ENCODE data around the gene GPALPP1. TPM values are rescaled to one million over a fixed set of nuclear protein-coding genes. Genes with fewer than 3 reads are reported as not detected.

Gene GPALPP1
- total RNA-seq, 2 donors from 2014 or later, result 16.2 to 25.2 TPM

DNA sequence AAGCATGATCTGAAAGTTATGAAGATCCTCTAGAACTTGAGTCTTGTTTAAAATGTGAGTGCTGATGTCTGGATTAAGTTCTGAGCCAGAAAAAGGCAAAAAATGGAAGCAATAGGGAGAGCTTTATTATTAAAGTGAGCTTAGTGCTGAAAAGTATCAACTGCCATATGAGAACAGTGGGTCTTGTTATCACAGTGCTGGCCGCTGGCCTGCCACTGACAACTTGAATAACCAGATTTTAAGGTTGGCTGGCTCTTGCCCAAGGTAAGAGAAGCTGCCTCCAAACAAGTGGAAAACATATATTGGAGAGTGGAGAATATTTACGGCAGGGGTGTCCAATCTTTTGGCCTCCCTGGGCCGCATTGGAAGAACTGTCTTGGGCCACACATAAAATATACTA, 33.9 kb upstream of the GPALPP1 start:
- DNase-seq (peak; percentile 78 to 92 (median 88)), ATAC-seq (peak; percentile 97)
- Histone ChIP-seq H3K9me3 (no peaks in the 10 kb centered on the region), H3K27me3 (no peaks in the 10 kb centered on the region), H3K4me3 (no peak overlapping the region), H3K4me1 (peaks cover 15% of the 10 kb centered on the region), H3K36me3 (replicated peaks in 1 of 2; ENCODE audit: insufficient read depth in 1 of 2, low read depth in 2 of 2) (peaks cover 0 to 2% of the 10 kb centered on the region in 2 donors), H3K27ac (peak overlapping the region in 3 of 4 donors; percentile 13 to 75 (median 60))
- TF ChIP-seq CTCF (IDR thresholded peaks at IDR 0.05) (no peak), POLR2A (IDR thresholded peaks at IDR 0.05) (no peak)
- intact Hi-C loops (cut with DNase I), result no loop called here
- WGBS, 2 donors, result 13 to 26% methylated on average over 3 of the region's 3 CpGs

GRCh38 chr13:44961997-44962396, 27.3 kb upstream of the GPALPP1 start:
- Histone ChIP-seq H3K27ac (no peak overlapping the region), H3K4me3 (no peak overlapping the region), H3K27me3 (no peaks in the 10 kb centered on the region), H3K36me3 (replicated peaks in 1 of 2; ENCODE audit: insufficient read depth in 1 of 2, low read depth in 2 of 2) (peaks cover 0 to 11% of the 10 kb centered on the region in 2 donors), H3K4me1 (no peaks in the 10 kb centered on the region), H3K9me3 (peaks cover 0 to 5% (median 0%) of the 10 kb centered on the region in 3 donors)
- ATAC-seq (no peak), DNase-seq (no peak)
- no peak for TF ChIP-seq POLR2A (IDR thresholded peaks at IDR 0.05)
- intact Hi-C loops (cut with DNase I), result no loop called here
- WGBS, 2 donors, result 95 to 99% methylated on average over 2 of the region's 2 CpGs

- H3K36me3 ChIP-seq (replicated peaks in 1 of 2; ENCODE audit: insufficient read depth in 1 of 2, low read depth in 2 of 2), result peaks cover 0 to 7% of the 10 kb centered on the region in 2 donors
- intact Hi-C loops (cut with DNase I), result no loop called here
- H3K4me1 ChIP-seq, result peaks cover 16% of the 10 kb centered on the region
- ATAC-seq (peak; percentile 74), DNase-seq (peak in 1 of 4 donors; percentile 23)
- WGBS, 2 donors, result 16 to 27% methylated on average over 3 of the region's 3 CpGs
- H3K4me3 ChIP-seq, result no peak overlapping the region
- no peaks in the 10 kb centered on the region for H3K9me3 ChIP-seq
- H3K27me3 ChIP-seq, result no peaks in the 10 kb centered on the region
- H3K27ac ChIP-seq, result peak overlapping the region in 2 of 4 donors; percentile 16 to 60
- TF ChIP-seq POLR2A (IDR thresholded peaks at IDR 0.05) (no peak), CTCF (IDR thresholded peaks at IDR 0.05) (peak in 4 of 7 experiments; percentile 37 to 43 (median 41))
These were observed 21.5 kb upstream of the GPALPP1 start for GRCh38 chr13:44967704-44968433.

DNA sequence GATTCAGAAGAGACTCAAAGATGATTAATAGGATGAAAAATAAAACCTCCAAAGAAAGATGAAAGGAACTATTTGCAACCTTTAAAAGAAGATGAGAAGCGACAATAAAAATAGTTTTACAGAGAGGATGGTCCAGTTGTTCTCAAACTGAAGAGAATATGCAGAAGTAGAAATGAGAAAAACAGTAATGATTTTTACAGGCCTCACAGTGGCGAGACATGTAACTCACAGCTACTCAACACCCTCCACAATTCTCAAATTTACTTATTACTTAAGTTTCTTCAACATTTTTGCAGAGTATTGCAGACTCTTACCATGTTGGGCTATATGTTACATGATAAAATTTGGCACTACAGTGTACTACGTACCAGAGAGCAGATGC, 20.9 kb upstream of the GPALPP1 start:
- Histone ChIP-seq H3K9me3 (no peaks in the 10 kb centered on the region), H3K36me3 (replicated peaks in 1 of 2; ENCODE audit: insufficient read depth in 1 of 2, low read depth in 2 of 2) (peaks cover 0 to 7% of the 10 kb centered on the region in 2 donors), H3K27ac (peak overlapping the region in 1 of 4 donors; percentile 60), H3K4me1 (peaks cover 16% of the 10 kb centered on the region), H3K27me3 (no peaks in the 10 kb centered on the region), H3K4me3 (no peak overlapping the region)
- intact Hi-C loops (cut with DNase I), result no loop called here
- ATAC-seq (no peak), DNase-seq (no peak)
- WGBS, 2 donors, result 67 to 82% methylated on average over 3 of the region's 3 CpGs
- TF ChIP-seq CTCF (IDR thresholded peaks at IDR 0.05), result no peak
- TF ChIP-seq POLR2A (IDR thresholded peaks at IDR 0.05), result no peak

GRCh38 chr13:44969551-44970484, 19.5 kb upstream of the GPALPP1 start:
- no peaks in the 10 kb centered on the region for H3K27me3 ChIP-seq
- peaks cover 16% of the 10 kb centered on the region for H3K4me1 ChIP-seq
- DNase-seq (peak in 1 of 4 donors; percentile 39), ATAC-seq (peak; percentile 74)
- intact Hi-C loops (cut with DNase I), result loop anchor here (5.0 kb wide), 1 partner anchor 488 kb away; no protein-coding TSS in a partner anchor
- no peaks in the 10 kb centered on the region for H3K9me3 ChIP-seq
- TF ChIP-seq POLR2A (IDR thresholded peaks at IDR 0.05) (no peak), CTCF (IDR thresholded peaks at IDR 0.05) (peak; percentile 66 to 91 (median 85))
- H3K4me3 ChIP-seq, result no peak overlapping the region
- 48 to 49% methylated on average over 4 of the region's 4 CpGs for WGBS, 2 donors
- peak overlapping the region in 1 of 4 donors; percentile 29 for H3K27ac ChIP-seq
- peaks cover 0 to 1% of the 10 kb centered on the region in 2 donors for H3K36me3 ChIP-seq (replicated peaks in 1 of 2; ENCODE audit: insufficient read depth in 1 of 2, low read depth in 2 of 2)
